ENCODE results near the gene EFHB. TPM values are rescaled to one million over a fixed set of nuclear protein-coding genes. Genes with fewer than 3 reads are reported as not detected.

Gene EFHB
- total RNA-seq, 1 experiment from 2014 or later, result 1.9 TPM

DNA sequence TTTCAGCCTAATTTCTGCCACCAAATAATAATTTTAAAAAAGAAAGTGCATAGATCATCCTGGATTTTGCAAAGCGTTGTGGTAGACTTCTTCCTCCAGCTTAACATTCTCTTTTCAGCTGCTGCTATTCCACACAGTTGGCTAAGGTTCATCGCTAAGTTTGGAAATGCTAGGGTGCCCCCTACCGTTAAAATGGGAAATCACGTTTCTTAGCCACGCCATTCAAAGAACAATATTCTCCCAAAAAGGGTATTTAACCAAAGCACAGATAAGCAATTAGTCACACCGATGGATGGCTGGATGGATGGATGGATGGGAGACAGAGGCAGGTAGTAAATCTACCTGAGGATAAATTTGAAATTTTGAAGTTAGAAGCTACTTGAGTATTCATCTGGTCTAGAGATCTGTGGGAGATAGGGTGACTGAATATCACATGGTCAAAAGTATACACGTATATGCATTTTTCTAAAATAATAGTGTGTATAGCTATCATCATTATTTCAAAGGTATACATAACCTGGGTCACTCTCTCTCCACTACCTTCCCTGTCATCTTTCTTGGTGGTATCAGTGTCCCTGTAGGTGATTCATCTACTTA is 67.2 kb downstream of the EFHB start:
- H3K56ac ChIP-seq (ENCODE audit: insufficient read length, low read depth, low read length), result no peak overlapping the region
- no peak overlapping the region for H3K23ac ChIP-seq (ENCODE audit: insufficient read length, low read depth, low read length)
- no peaks in the 10 kb centered on the region for H3K79me2 ChIP-seq (ENCODE audit: insufficient read depth, low read length)
- Mint-ChIP-seq H3K4me3 (no peak overlapping the region), H3K36me3 (ENCODE audit: insufficient read depth in 1 of 3, low read depth in 3 of 3) (peaks cover 0 to 15% (median 5%) of the 10 kb centered on the region in 3 experiments; a peak in 4 of 7 replicates), H3K4me1 (peaks cover 0 to 5% of the 10 kb centered on the region in 2 experiments; a peak in 2 of 4 replicates), H3K27me3 (ENCODE audit: low read depth) (no peaks in the 10 kb centered on the region), H3K27ac (no peak overlapping the region), H3K9me3 (peaks cover 11 to 21% of the 10 kb centered on the region in 2 experiments; a peak in 4 of 5 replicates)
- no peak overlapping the region for H4K8ac ChIP-seq (replicated peaks; ENCODE audit: insufficient read length, low read depth, low read length)
- H3K14ac ChIP-seq (ENCODE audit: insufficient read depth, low read length), result no peak overlapping the region
- H3K4ac ChIP-seq (ENCODE audit: low read depth, low read length), result no peak overlapping the region
- no peak overlapping the region for H2BK12ac ChIP-seq (ENCODE audit: insufficient read length, low read depth, low read length)
- H3K4me1 ChIP-seq (ENCODE audit: insufficient read depth, low read length), result no peaks in the 10 kb centered on the region
- H3K27ac ChIP-seq (ENCODE audit: insufficient read length, low read depth, low read length), result no peak overlapping the region
- no peak overlapping the region for H2BK20ac ChIP-seq (ENCODE audit: low read depth, low read length, poor library complexity, severe bottlenecking)
- no peaks in the 10 kb centered on the region for H3K23me2 ChIP-seq (ENCODE audit: insufficient read length, low read depth, low read length, poor library complexity, severe bottlenecking)
- no peak overlapping the region for H3K9ac ChIP-seq (ENCODE audit: extremely low read depth, insufficient read length, low read length)
- no peak overlapping the region for H3K18ac ChIP-seq (ENCODE audit: insufficient read length, low read depth, low read length)
- no CpG with 5 or more reads among the region's 7 CpGs for WGBS (ENCODE audit: extremely low coverage, insufficient read length, low lambda C conversion rate)
- peak; percentile 51 for DNase-seq
- H3K27me3 ChIP-seq (ENCODE audit: insufficient read depth, low read length), result no peaks in the 10 kb centered on the region
- H2AFZ ChIP-seq (ENCODE audit: low read length), result no peak overlapping the region
- H2BK120ac ChIP-seq (ENCODE audit: low read depth, low read length, poor library complexity, severe bottlenecking), result no peak overlapping the region
- no peak overlapping the region for H4K91ac ChIP-seq (ENCODE audit: insufficient read length, low read depth, low read length)
- TF ChIP-seq, protein P1, sequence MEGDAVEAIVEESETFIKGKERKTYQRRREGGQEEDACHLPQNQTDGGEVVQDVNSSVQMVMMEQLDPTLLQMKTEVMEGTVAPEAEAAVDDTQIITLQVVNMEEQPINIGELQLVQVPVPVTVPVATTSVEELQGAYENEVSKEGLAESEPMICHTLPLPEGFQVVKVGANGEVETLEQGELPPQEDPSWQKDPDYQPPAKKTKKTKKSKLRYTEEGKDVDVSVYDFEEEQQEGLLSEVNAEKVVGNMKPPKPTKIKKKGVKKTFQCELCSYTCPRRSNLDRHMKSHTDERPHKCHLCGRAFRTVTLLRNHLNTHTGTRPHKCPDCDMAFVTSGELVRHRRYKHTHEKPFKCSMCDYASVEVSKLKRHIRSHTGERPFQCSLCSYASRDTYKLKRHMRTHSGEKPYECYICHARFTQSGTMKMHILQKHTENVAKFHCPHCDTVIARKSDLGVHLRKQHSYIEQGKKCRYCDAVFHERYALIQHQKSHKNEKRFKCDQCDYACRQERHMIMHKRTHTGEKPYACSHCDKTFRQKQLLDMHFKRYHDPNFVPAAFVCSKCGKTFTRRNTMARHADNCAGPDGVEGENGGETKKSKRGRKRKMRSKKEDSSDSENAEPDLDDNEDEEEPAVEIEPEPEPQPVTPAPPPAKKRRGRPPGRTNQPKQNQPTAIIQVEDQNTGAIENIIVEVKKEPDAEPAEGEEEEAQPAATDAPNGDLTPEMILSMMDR (conservative IDR thresholded peaks at IDR 0.05), result peak; percentile 91
- no peaks in the 10 kb centered on the region for H3K79me1 ChIP-seq (ENCODE audit: insufficient read depth, low read depth, low read length, poor library complexity, severe bottlenecking)
- H2BK15ac ChIP-seq (ENCODE audit: low read depth, low read length), result no peak overlapping the region
- H3T11ph ChIP-seq (ENCODE audit: low read length), result no peak overlapping the region
- H4K20me1 ChIP-seq (ENCODE audit: control insufficient read depth, insufficient read depth, insufficient read length), result no peaks in the 10 kb centered on the region
- H2AK5ac ChIP-seq (ENCODE audit: insufficient read length, low read length), result no peak overlapping the region
- H3K4me2 ChIP-seq (ENCODE audit: insufficient read depth, insufficient read length, low read length), result no peak overlapping the region
- H3K9me3 ChIP-seq (ENCODE audit: control insufficient read depth, low read depth, low read length), result no peaks in the 10 kb centered on the region
- no peak overlapping the region for H2BK5ac ChIP-seq (ENCODE audit: insufficient read length, low read length)
- H4K5ac ChIP-seq (ENCODE audit: insufficient read length, low read depth, low read length), result no peak overlapping the region
